Activated T-helper 2 cell treated with anti-CD3 and anti-CD28 coated beads, Interferon-gamma antibody, Interleukin-2, Interleukin-4, amounts not matched to agents 10 μg/mL and 5 μg/mL and 100 μg/mL, durations not matched to agents 14 hours and 24 hours and 36 hours (primary cell): ENCODE measurements around the gene SLC29A2. TPM values are rescaled to one million over a fixed set of nuclear protein-coding genes. Genes with fewer than 3 reads are reported as not detected.
A peak's percentile ranks its signal among the peaks of the same experiment; 100 is the strongest.
"Not testable (repeated sequence)": the region's sequence is repeated elsewhere in the genome, so short reads cannot be mapped to it uniquely, and the experiment has no call there.

Source experiments
- DNase-seq: peaks from one replicate; pipeline ENCODE4 v3.0.0; 2021; ENCODE audit warnings: low spot score
- H3K27ac Mint-ChIP-seq: one replicate; pipeline ENCODE4 v1.8.0; 2021; ENCODE audit warnings: mixed read lengths
- H3K27me3 Mint-ChIP-seq: one replicate; pipeline ENCODE4 v1.8.0; 2021; ENCODE audit warnings: low read depth, mixed read lengths
- H3K36me3 Mint-ChIP-seq: one replicate; pipeline ENCODE4 v1.8.0; 2021; ENCODE audit warnings: low read depth, mixed read lengths
- H3K4me1 Mint-ChIP-seq: one replicate; pipeline ENCODE4 v1.8.0; 2021; ENCODE audit warnings: low read depth, mixed read lengths
- H3K4me3 Mint-ChIP-seq: one replicate; pipeline ENCODE4 v1.8.0; 2021; ENCODE audit warnings: low read depth, mild to moderate bottlenecking, moderate library complexity, mixed read lengths
- H3K9me3 Mint-ChIP-seq: one replicate; pipeline ENCODE4 v1.8.0; 2021; ENCODE audit warnings: mixed read lengths
- intact Hi-C: fragments of 100-400 bp; cut with micrococcal nuclease; formaldehyde crosslinking; loops from one replicate; pipeline ENCODE4 v1.15.1; 2023
- total RNA-seq: library from RNA; stranded (reverse); gene quantifications from 2 replicates; pipeline ENCODE4 v1.2.3, GENCODE V29; 2022

The SLC29A2 gene
- total RNA-seq, 1 donor from 2014 or later, result 18.7 TPM

- intact Hi-C loops, result no loop called here
- H3K27ac Mint-ChIP-seq, result no peak overlapping the region
- no peak for DNase-seq
- H3K4me3 Mint-ChIP-seq, result peak overlapping the region; percentile 37
- no peaks in the 10 kb centered on the region for H3K36me3 Mint-ChIP-seq
- H3K4me1 Mint-ChIP-seq, result peaks cover 4% of the 10 kb centered on the region
- H3K27me3 Mint-ChIP-seq, result peaks cover 10% of the 10 kb centered on the region
- no peaks in the 10 kb centered on the region for H3K9me3 Mint-ChIP-seq
Measured at GRCh38 chr11:66410191-66410590, 38.6 kb upstream of the SLC29A2 start.

DNA sequence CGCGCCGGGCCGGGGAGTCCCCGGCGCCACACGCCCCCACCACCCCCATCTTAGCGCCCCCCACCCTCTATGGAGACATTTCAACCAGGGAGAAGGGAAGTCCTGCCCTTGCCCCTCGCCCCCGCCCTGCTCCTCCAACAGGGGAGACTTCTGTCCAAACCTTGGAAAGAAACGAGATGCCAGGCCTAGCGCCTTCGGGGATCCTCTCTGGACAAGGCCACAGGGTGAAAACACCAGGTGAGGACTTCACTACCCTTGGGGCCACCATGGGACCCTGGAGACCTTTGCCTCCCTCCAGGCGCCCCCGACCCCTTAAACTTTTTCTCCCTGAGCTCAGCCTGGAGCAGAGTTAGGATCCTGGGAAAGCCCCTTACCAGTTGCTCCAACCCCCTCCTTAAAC, 37.7 kb upstream of the SLC29A2 start:
- DNase-seq, result no peak
- H3K4me1 Mint-ChIP-seq, result peaks cover 4% of the 10 kb centered on the region
- H3K9me3 Mint-ChIP-seq, result no peaks in the 10 kb centered on the region
- no peaks in the 10 kb centered on the region for H3K36me3 Mint-ChIP-seq
- no peak overlapping the region for H3K4me3 Mint-ChIP-seq
- intact Hi-C loops, result loop anchor here (2.0 kb wide), 1 partner anchor 30 kb away; the partner anchor contains the start of gene MRPL11
- H3K27ac Mint-ChIP-seq, result no peak overlapping the region
- H3K27me3 Mint-ChIP-seq, result peaks cover 14% of the 10 kb centered on the region

- H3K27me3 Mint-ChIP-seq, result peaks cover 13% of the 10 kb centered on the region
Measured at GRCh38 chr11:66408488-66409214, 37.1 kb upstream of the SLC29A2 start.

GRCh38 chr11:66407651-66408050, 36.1 kb upstream of the SLC29A2 start:
- H3K27me3 Mint-ChIP-seq, result peaks cover 13% of the 10 kb centered on the region
- peaks cover 4% of the 10 kb centered on the region for H3K4me1 Mint-ChIP-seq
- H3K27ac Mint-ChIP-seq, result no peak overlapping the region
- intact Hi-C loops, result loop anchor here (1.0 to 2.0 kb wide), 4 partner anchors 14 to 271 kb away; partner anchors contain the start of genes MRPL11 and NPAS4
- DNase-seq, result no peak
- no peaks in the 10 kb centered on the region for H3K36me3 Mint-ChIP-seq
- no peaks in the 10 kb centered on the region for H3K9me3 Mint-ChIP-seq
- no peak overlapping the region for H3K4me3 Mint-ChIP-seq

More at GRCh38 chr11:66408488-66409214, 37.1 kb upstream of the SLC29A2 start:
- intact Hi-C loops, result loop anchor here (1.0 to 2.0 kb wide), 4 partner anchors 13 to 270 kb away; partner anchors contain the start of genes MRPL11 and NPAS4
- Mint-ChIP-seq H3K27ac (no peak overlapping the region), H3K36me3 (no peaks in the 10 kb centered on the region), H3K9me3 (no peaks in the 10 kb centered on the region), H3K4me1 (peaks cover 4% of the 10 kb centered on the region), H3K4me3 (peak overlapping the region; percentile 78)
- DNase-seq, result peak; percentile 89

DNA sequence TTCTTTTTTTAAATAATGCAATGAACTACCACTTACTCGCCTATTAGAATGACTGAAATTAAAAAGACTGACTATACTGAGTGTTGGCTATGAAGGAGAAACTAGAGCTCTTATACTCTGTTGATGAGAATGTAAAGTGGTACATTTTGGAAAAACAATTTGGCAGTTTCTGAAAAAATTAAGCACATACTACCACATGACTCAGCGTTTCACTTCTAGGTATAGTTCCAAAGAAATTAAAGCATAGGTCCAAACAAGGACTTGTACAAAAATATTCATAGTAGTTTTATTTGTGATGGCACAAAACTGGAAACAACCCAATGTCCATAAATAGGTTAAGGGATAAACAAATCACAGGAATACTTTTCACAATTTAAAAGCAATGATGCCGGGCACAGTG, 22.4 kb upstream of the SLC29A2 start:
- Mint-ChIP-seq H3K9me3 (no peaks in the 10 kb centered on the region), H3K27me3 (peaks cover 4% of the 10 kb centered on the region), H3K36me3 (no peaks in the 10 kb centered on the region), H3K4me1 (no peaks in the 10 kb centered on the region), H3K4me3 (no peak overlapping the region), H3K27ac (no peak overlapping the region)
- no peak for DNase-seq
- intact Hi-C loops, result no loop called here

DNA sequence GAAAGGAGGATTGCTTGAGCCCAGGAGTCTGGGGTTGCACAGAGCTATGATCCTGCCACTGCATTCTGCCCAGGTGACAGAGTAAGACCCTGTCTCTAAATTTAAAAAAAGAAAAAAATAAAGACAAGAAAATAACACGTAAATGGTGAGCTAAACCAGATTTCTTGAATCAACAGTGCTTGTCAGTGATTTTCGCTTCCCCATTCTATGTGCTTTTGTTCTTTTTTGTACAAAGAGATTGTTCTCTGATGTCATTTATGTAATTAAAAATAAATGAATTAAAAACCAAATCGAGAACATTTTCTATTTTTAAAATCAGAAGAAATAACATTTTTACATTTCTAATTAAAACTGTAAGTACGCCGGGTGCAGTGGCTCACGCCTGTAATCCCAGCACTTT, 19.8 kb upstream of the SLC29A2 start:
- no peaks in the 10 kb centered on the region for H3K36me3 Mint-ChIP-seq

GRCh38 chr11:66388780-66389386, 17.3 kb upstream of the SLC29A2 start:
- DNase-seq, result peak; percentile 66
- peaks cover 6% of the 10 kb centered on the region for H3K27me3 Mint-ChIP-seq
- no peak overlapping the region for H3K27ac Mint-ChIP-seq
- no peaks in the 10 kb centered on the region for H3K9me3 Mint-ChIP-seq
- peaks cover 8% of the 10 kb centered on the region for H3K4me1 Mint-ChIP-seq
- H3K4me3 Mint-ChIP-seq, result no peak overlapping the region
- no peaks in the 10 kb centered on the region for H3K36me3 Mint-ChIP-seq
- intact Hi-C loops, result no loop called here

More for the DNA sequence above, 19.8 kb upstream of the SLC29A2 start:
- DNase-seq, result no peak
- H3K4me1 Mint-ChIP-seq, result peaks cover 4% of the 10 kb centered on the region
- peaks cover 2% of the 10 kb centered on the region for H3K27me3 Mint-ChIP-seq
- intact Hi-C loops, result no loop called here
- H3K4me3 Mint-ChIP-seq, result no peak overlapping the region
- no peak overlapping the region for H3K27ac Mint-ChIP-seq
- H3K9me3 Mint-ChIP-seq, result no peaks in the 10 kb centered on the region

DNA sequence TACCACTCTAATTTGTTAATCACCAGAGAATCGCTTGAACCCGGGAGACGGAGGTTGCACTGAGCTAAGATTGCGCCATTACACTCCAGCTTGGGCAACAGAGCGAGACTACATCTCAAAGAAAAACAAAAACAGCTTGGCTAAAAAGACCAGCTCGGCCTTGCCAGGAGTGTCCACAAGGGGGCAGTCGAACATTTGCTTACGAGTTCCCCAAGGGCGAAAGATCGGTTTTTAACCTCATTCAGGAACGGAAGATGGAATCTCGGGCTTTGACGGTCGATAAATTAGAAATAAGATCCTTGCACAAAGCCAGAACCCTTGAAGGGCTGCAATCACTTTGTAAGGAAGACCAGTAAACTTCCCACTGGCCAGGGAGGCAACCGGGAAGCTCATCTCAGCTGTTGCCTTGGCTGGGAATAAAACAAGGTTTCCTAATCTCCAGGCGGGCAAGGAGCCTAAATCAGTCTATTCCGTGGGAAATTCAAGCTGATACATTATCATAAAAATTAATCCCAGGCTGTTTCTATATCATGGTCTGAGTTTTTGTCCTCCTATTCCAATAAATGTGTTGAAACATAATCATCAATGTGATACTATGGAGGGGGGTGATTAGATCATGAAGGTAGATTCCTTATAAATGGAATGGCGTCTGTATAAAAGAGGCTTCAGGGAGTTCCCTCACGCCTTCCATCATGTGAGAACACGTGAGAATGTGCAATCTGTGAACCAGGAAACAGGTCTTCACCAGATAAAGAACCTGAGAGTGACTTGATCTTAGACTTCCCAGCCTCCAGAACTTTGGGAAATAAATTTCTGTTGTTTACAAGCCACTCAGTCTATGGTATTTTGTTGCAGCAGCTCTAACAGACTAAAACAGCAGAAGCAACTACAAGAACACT, 14.9 kb upstream of the SLC29A2 start:
- Mint-ChIP-seq H3K36me3 (no peaks in the 10 kb centered on the region), H3K9me3 (no peaks in the 10 kb centered on the region), H3K27ac (no peak overlapping the region), H3K4me3 (peak overlapping the region; percentile 53), H3K27me3 (peaks cover 7% of the 10 kb centered on the region), H3K4me1 (peaks cover 8% of the 10 kb centered on the region)
- DNase-seq, result peak; percentile 71
- intact Hi-C loops, result loop anchor here (2.0 kb wide), 2 partner anchors 14 to 76 kb away; no protein-coding TSS in a partner anchor

DNA sequence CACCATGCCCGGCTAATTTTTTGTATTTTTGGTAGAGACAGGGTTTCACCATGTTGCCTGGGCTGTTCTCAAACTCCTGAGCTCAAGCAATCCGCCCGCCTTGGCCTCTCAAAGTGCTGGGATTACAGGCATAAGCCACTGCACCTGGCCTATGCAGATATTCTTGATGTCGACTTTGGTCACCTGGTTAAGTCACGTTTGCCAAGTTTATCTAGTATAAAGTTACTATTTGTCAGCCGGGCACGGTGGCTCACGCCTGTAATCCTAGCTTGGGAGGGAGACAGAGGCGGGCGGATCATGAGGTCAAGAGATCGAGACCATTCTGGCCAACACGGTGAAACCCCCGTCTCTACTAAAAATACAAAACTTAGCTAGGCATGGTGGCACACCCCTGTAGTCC, 12.8 kb upstream of the SLC29A2 start:
- DNase-seq, H3K4me1 Mint-ChIP-seq, H3K27me3 Mint-ChIP-seq, intact Hi-C loops, H3K27ac Mint-ChIP-seq, H3K36me3 Mint-ChIP-seq, H3K4me3 Mint-ChIP-seq, H3K9me3 Mint-ChIP-seq: not testable (repeated sequence)

- H3K4me3 Mint-ChIP-seq, H3K36me3 Mint-ChIP-seq, intact Hi-C loops, H3K27ac Mint-ChIP-seq, DNase-seq, H3K9me3 Mint-ChIP-seq, H3K27me3 Mint-ChIP-seq, H3K4me1 Mint-ChIP-seq: not testable (repeated sequence)
Measured at GRCh38 chr11:66380264-66380663, 8.7 kb upstream of the SLC29A2 start.

DNA sequence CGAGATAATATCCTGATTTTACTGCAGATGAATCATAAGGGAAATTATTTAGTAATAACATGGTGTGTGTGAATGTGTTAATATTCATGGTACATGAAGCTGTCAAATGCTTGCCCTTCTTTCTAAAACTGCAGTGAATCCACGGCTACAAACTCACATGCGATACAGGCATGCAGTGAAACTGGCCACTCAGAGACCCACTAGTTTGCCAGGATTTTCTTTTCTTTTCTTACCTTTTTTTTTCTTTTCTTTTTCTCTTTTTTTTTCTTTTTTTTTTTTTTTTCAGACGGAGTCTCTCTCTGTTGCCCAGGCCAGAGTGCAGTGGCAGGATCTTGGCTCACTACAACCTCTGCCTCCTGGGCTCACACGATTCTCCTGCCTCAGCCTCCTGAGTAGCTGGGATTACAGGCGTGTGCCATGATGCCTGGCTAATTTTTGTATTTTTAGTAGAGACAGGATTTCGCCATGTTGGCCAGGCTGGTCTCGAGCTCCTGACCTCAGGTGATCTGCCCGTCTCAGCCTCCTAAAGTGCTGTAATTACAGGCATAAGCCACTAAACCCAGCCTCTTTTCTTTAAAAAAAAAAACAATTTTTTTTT, 2.2 kb upstream of the SLC29A2 start:
- H3K27me3 Mint-ChIP-seq, H3K36me3 Mint-ChIP-seq, H3K4me3 Mint-ChIP-seq, H3K9me3 Mint-ChIP-seq, H3K27ac Mint-ChIP-seq, DNase-seq: not testable (repeated sequence)
- peaks cover 15% of the 10 kb centered on the region for H3K4me1 Mint-ChIP-seq
- intact Hi-C loops, result loop anchor here (2.0 kb wide), 1 partner anchor 13 kb away; no protein-coding TSS in a partner anchor

DNA sequence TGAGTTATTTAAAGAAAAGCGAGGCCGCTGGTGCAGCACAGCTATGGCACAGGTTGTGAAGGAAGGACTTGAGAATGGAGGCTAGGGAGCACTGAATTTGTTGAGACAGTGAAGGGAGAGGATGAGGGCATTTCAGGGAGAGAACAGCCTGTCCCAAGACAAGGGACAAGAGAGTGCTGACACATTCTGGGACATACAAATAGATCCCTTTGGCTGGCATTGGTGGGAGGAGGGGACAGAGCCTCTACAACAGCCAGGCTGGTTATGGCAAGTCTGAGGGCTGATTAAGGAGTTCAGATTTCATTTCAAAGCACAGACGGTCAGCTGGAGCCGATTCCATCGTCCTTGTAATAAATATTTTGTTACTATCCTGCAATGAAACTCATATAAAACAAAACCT, 1.7 kb upstream of the SLC29A2 start:
- Mint-ChIP-seq H3K4me3 (no peak overlapping the region), H3K27me3 (peaks cover 4% of the 10 kb centered on the region), H3K4me1 (peaks cover 15% of the 10 kb centered on the region), H3K36me3 (peaks cover 6% of the 10 kb centered on the region), H3K9me3 (no peaks in the 10 kb centered on the region), H3K27ac (no peak overlapping the region)
- intact Hi-C loops, result loop anchor here (2.0 kb wide), 1 partner anchor 14 kb away; no protein-coding TSS in a partner anchor
- no peak for DNase-seq
